ENCODE measurements around the gene RXRB. TPM values are rescaled to one million over a fixed set of nuclear protein-coding genes. Genes with fewer than 3 reads are reported as not detected.

RXRB gene
- total and polyA plus RNA-seq, 2 donors (not counting 3 experiments of a cell fraction or from before 2014, with no cell fraction given): 43.4 to 44.4 TPM

- Histone ChIP-seq H4K20me1 (replicated peaks; ENCODE audit: control insufficient read depth, extremely low read depth, insufficient read depth, low read length) (no peaks in the 10 kb centered on the region), H3K36me3 (ENCODE audit: control insufficient read depth in 2 of 2, extremely low read depth in 1 of 2, insufficient read depth in 2 of 2, low read length in 2 of 2) (no peaks in the 10 kb centered on the region), H3K79me2 (ENCODE audit: control insufficient read depth, insufficient read depth, low read length) (no peaks in the 10 kb centered on the region), H3K4me2 (ENCODE audit: insufficient read depth, low read length) (no peak overlapping the region), H3K9ac (replicated peaks; ENCODE audit: extremely low read depth, insufficient read depth, low read length) (no peak overlapping the region), H3K4me3 (replicated peaks in 1 of 3; ENCODE audit: insufficient read depth in 1 of 3, low read depth in 1 of 3, low read length in 3 of 3) (no peak overlapping the region), H3K9me1 (replicated peaks; ENCODE audit: control insufficient read depth, extremely low read depth, insufficient read depth, low read length) (no peaks in the 10 kb centered on the region), H2AFZ (ENCODE audit: low read depth, low read length) (no peak overlapping the region), H3K27me3 (ENCODE audit: control insufficient read depth in 2 of 2, insufficient read depth in 2 of 2, low read length in 2 of 2) (no peaks in the 10 kb centered on the region), H3K27ac (ENCODE audit: insufficient read depth, low read depth, low read length) (no peak overlapping the region), H3K9me3 (replicated peaks; ENCODE audit: control insufficient read depth, insufficient read depth, low read length) (no peaks in the 10 kb centered on the region), H3K4me1 (ENCODE audit: control insufficient read depth, extremely low read depth, insufficient read depth, low read length) (no peaks in the 10 kb centered on the region)
- BruUV-seq (replicated peaks): no TSS peak
- DNase-seq (ENCODE audit: low read depth, low spot score): no peak
- dilution Hi-C loops (cut with MboI; ENCODE audit: extremely low pct_ligation_motif_present, low sequenced_read_pairs): no loop called here
- CTCF ChIA-PET: interaction anchor here (0.6 to 3.0 kb wide), 15 partner anchors 10 to 158 kb away, joined by 3 to 19 read pairs (median 4); partner anchors contain the start of gene HLA-DPA1
- TF ChIP-seq POLR2A (IDR thresholded peaks at IDR 0.05; ENCODE audit: low read depth, low read length) (no peak), JUN (IDR thresholded peaks at IDR 0.05; ENCODE audit: borderline replicate concordance, insufficient read depth, insufficient read length, low read depth) (no peak), FOS (IDR thresholded peaks at IDR 0.05; ENCODE audit: borderline replicate concordance, insufficient read depth, low read length) (no peak), EZH2 (IDR thresholded peaks at IDR 0.05; ENCODE audit: borderline replicate concordance, low read depth, low read length, severe bottlenecking) (no peak), CTCF (IDR thresholded peaks at IDR 0.05; ENCODE audit: extremely low read depth in 1 of 2, insufficient read depth in 1 of 2, low read depth in 1 of 2, low read length in 2 of 2) (no peak), MYC (IDR thresholded peaks at IDR 0.05; ENCODE audit: low read depth, low read length) (no peak), GATA2 (IDR thresholded peaks at IDR 0.05; ENCODE audit: insufficient read depth, insufficient read length, low read depth, low read length) (no peak), POLR2AphosphoS5 (IDR thresholded peaks at IDR 0.05; ENCODE audit: insufficient read depth, low read depth, low read length) (no peak)
- TF ChIP-seq, protein P1, sequence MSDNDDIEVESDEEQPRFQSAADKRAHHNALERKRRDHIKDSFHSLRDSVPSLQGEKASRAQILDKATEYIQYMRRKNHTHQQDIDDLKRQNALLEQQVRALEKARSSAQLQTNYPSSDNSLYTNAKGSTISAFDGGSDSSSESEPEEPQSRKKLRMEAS (IDR thresholded peaks at IDR 0.05; ENCODE audit: insufficient read depth, insufficient read length): no peak
- intact Hi-C loops (cut with micrococcal nuclease): no loop called here
- no peak for FAIRE-seq
- POLR2A ChIA-PET: no interaction called here
These were observed 28.4 kb downstream of the RXRB start for GRCh38 chr6:33171880-33172687.
